K562 (cell line): ENCODE results near the gene PLEKHM3. TPM values are rescaled to one million over a fixed set of nuclear protein-coding genes. Genes with fewer than 3 reads are reported as not detected.

Experiments used
- ATAC-seq: fragments of 200-7000 bp; cut with Tn5 transposase; 3 replicates; pipeline ENCODE4 v1.9.1; 2020; ENCODE audit warnings: moderate library complexity
- BruUV-seq: library from RNA; stranded (reverse); fragments of 400-500 nt; replicated peaks from 2 replicates; lab custom pipeline; 2021; lab: Mats Ljungman, UMichigan
- CTCF ChIA-PET: fragments of 300-600 bp; formaldehyde crosslinking; extraction: SDS; loops from one replicate; lab custom pipeline; 2021; ENCODE audit warnings: low intra/inter-chr PET ratio; lab: Yijun Ruan, JAX
- POLR2A ChIA-PET: fragments of 300-600, 350-650 bp; sonication (Branson Sonifier 250); formaldehyde crosslinking; extraction: SDS; loops from one replicate; lab custom pipeline; 2021; ENCODE audit warnings: antibody characterized with exemption, inconsistent platforms; lab: Yijun Ruan, JAX
- DNase-seq, 4 experiments: peaks; one replicate each; pipeline versions ENCODE4 v3.0.0 to v3.0.0-alpha.2; 2011 to 2018; ENCODE audit warnings: low spot score in 3 of 4, mixed read lengths in 3 of 4; ENCODE audit errors: extremely low read depth in 1 of 4
- FAIRE-seq: peaks from 2 replicates; lab custom pipeline; 2011; peaks lifted over from hg19 to GRCh38; lab: Jason Lieb, UNC
- H2AFZ ChIP-seq: 2 replicates; pipeline ENCODE4 v1.6.0; 2011; ENCODE audit warnings: low read depth, low read length, control low read depth, inconsistent platforms
- H3K27ac ChIP-seq: fragments of 200-600 bp; 3 replicates; pipeline ENCODE4 v1.8.0; 2011; ENCODE audit warnings: low read depth, mild to moderate bottlenecking, control low read depth, inconsistent platforms, low read length, moderate library complexity, mixed read lengths; ENCODE audit errors: extremely low read depth
- H3K27me3 ChIP-seq, 2 experiments: fragments of 300-600 bp in 1 of 2; 2 replicates in 1 of 2; 3 replicates in 1 of 2; pipeline versions ENCODE4 v1.6.0 to v1.8.0; 2011; ENCODE audit warnings: inconsistent platforms in 2 of 2, low read length in 2 of 2, mild to moderate bottlenecking in 1 of 2, mixed read lengths in 1 of 2, moderate library complexity in 1 of 2; ENCODE audit not compliant: control insufficient read depth in 2 of 2, insufficient read depth in 2 of 2
- H3K36me3 ChIP-seq: fragments of 300-600 bp; 3 replicates; pipeline ENCODE4 v1.8.0; 2011; ENCODE audit warnings: mild to moderate bottlenecking, low read length, inconsistent platforms; ENCODE audit not compliant: control insufficient read depth, insufficient read depth
- H3K4me1 ChIP-seq, 2 experiments: fragments of 200-600 bp in 1 of 2; replicated peaks in 1 of 2; 2 replicates in 1 of 2; 3 replicates in 1 of 2; pipeline versions ENCODE4 v1.5.1 to v1.8.0; 2011; ENCODE audit warnings: inconsistent platforms in 2 of 2, low read length in 2 of 2, mild to moderate bottlenecking in 1 of 2, mixed read lengths in 1 of 2, moderate library complexity in 1 of 2; ENCODE audit not compliant: control insufficient read depth in 2 of 2, insufficient read depth in 2 of 2
- H3K4me2 ChIP-seq: 2 replicates; pipeline ENCODE4 v1.6.1; 2011; ENCODE audit warnings: low read length, control low read depth, inconsistent platforms, mixed read lengths; ENCODE audit not compliant: insufficient read depth
- H3K4me3 ChIP-seq: fragments of 200-600 bp; sonication (generic), shearing (Covaris generic); 2 replicates; pipeline ENCODE4 v1.5.1; 2016; ENCODE audit warnings: control low read depth, inconsistent platforms
- H3K79me2 ChIP-seq: fragments of 200-600 bp; 3 replicates; pipeline ENCODE4 v1.8.0; 2011; ENCODE audit warnings: low read length, inconsistent platforms; ENCODE audit not compliant: control insufficient read depth, insufficient read depth
- H3K9ac ChIP-seq, 2 experiments: 2 replicates each; pipeline versions ENCODE4 v1.6.0 to v1.6.1; 2011; ENCODE audit warnings: low read depth in 2 of 2, low read length in 2 of 2, control low read depth in 1 of 2, inconsistent platforms in 1 of 2, mild to moderate bottlenecking in 1 of 2, mixed read lengths in 1 of 2; ENCODE audit not compliant: insufficient read depth in 1 of 2
- H3K9me1 ChIP-seq: one replicate; pipeline ENCODE4 v1.6.0; 2011; ENCODE audit warnings: inconsistent platforms, mild to moderate bottlenecking, low read length, moderate library complexity; ENCODE audit not compliant: control insufficient read depth, insufficient read depth
- H3K9me3 ChIP-seq: replicated peaks from 2 replicates; pipeline ENCODE4 v1.5.1; 2011; ENCODE audit warnings: low read depth, low read length, inconsistent platforms; ENCODE audit not compliant: control insufficient read depth, insufficient read depth
- H4K20me1 ChIP-seq: replicated peaks from 2 replicates; pipeline ENCODE4 v1.6.1; 2011; ENCODE audit warnings: low read length, inconsistent platforms, mixed read lengths; ENCODE audit not compliant: control insufficient read depth, insufficient read depth
- ARID2 ChIP-seq: fragments of 450-650 bp; IDR thresholded peaks from 2 replicates; pipeline ENCODE4 v1.6.1; 2017; ENCODE audit warnings: antibody characterized with exemption, mild to moderate bottlenecking
- MYNN ChIP-seq, 2 experiments: sonication (generic); formaldehyde crosslinking in 1 of 2; IDR thresholded peaks; 2 replicates each; pipeline versions ENCODE4 v1.5.0 to v1.6.1; 2016 to 2020; ENCODE audit warnings: antibody characterized with exemption in 1 of 2, missing genetic modification reagents in 1 of 2
- RBM25 ChIP-seq: fragments of 200-400 bp; formaldehyde crosslinking; IDR thresholded peaks from 2 replicates; pipeline ENCODE4 v1.6.1; 2018; ENCODE audit warnings: low read length, low read depth, moderate library complexity; ENCODE audit not compliant: severe bottlenecking
- SMARCA5 ChIP-seq: fragments of 450-650 bp; IDR thresholded peaks from 2 replicates; pipeline ENCODE4 v1.6.1; 2016
- ZNF217 ChIP-seq: sonication (generic); formaldehyde crosslinking; IDR thresholded peaks from 2 replicates; pipeline ENCODE4 v1.8.0; 2022; ENCODE audit warnings: mild to moderate bottlenecking, missing genetic modification reagents
- ZNF445 ChIP-seq: fragments of 250-450 bp; sonication (Bioruptor Pico); IDR thresholded peaks from 2 replicates; pipeline ENCODE4 v1.4.0; 2020; ENCODE audit warnings: low read depth, mild to moderate bottlenecking, moderate library complexity
- WGBS: fragments of 100-300 bp; shearing (Covaris generic); methylation state at CpG from one replicate; pipeline ENCODE4 v1.1.6; 2016; ENCODE audit warnings: low coverage, mixed read lengths; ENCODE audit not compliant: insufficient coverage; ENCODE audit errors: missing lambda C conversion rate; 5-methylcytosine and 5-hydroxymethylcytosine counted together
- in situ Hi-C: fragments of 300-500 bp; cut with MboI; formaldehyde crosslinking; loops from 4 replicates; pipeline ENCODE4 v1.15.0; 2018; ENCODE audit warnings: inconsistent platforms, mixed read lengths
- intact Hi-C: fragments of 100-400 bp; cut with micrococcal nuclease; formaldehyde crosslinking; loops from 2 replicates; pipeline ENCODE4 v1.14.2; 2022
- polyA plus RNA-seq, 8 experiments: library from polyadenylated mRNA; depleted of rRNA in 4 of 8; stranded (reverse) in 5 of 8; unstranded in 3 of 8; fragments of >200 nt; fragmentation: Nextera tagmentation in 2 of 8; fragmentation: Illumina TruSeq in 1 of 8; extraction: Ambion mirVana in 2 of 8; extraction: Trizol in 1 of 8; gene quantifications; 2 replicates each; pipeline versions ENCODE4 v1.2.1 to v1.2.3, GENCODE V29; 2011 to 2014; ENCODE audit warnings: inconsistent platforms in 1 of 8, missing spikeins in 1 of 8
- total RNA-seq, 7 experiments: library from RNA; depleted of rRNA in 6 of 7; stranded (reverse); fragments of >200 nt in 6 of 7; fragmentation: Illumina TruSeq in 2 of 7; extraction: Trizol in 2 of 7; gene quantifications; 2 replicates each; pipeline versions ENCODE4 v1.2.1 to v1.2.3, GENCODE V29; 2011 to 2021; ENCODE audit warnings: low replicate concordance in 1 of 7
- TF ChIP-seq, protein P1 (sequence below), 2 experiments: fragments of 450-650 bp; IDR thresholded peaks; 2 replicates each; pipeline ENCODE4 v1.6.1; 2018; ENCODE audit warnings: mild to moderate bottlenecking in 2 of 2, low read depth in 1 of 2; ENCODE audit not compliant: partially characterized antibody in 2 of 2

PLEKHM3 gene
- total and polyA plus RNA-seq, 9 of the 15 experiments (the other 6 are each of a cell fraction or from before 2014, with no cell fraction given) = 0.24 to 1.6 (median 1.0) TPM

DNA sequence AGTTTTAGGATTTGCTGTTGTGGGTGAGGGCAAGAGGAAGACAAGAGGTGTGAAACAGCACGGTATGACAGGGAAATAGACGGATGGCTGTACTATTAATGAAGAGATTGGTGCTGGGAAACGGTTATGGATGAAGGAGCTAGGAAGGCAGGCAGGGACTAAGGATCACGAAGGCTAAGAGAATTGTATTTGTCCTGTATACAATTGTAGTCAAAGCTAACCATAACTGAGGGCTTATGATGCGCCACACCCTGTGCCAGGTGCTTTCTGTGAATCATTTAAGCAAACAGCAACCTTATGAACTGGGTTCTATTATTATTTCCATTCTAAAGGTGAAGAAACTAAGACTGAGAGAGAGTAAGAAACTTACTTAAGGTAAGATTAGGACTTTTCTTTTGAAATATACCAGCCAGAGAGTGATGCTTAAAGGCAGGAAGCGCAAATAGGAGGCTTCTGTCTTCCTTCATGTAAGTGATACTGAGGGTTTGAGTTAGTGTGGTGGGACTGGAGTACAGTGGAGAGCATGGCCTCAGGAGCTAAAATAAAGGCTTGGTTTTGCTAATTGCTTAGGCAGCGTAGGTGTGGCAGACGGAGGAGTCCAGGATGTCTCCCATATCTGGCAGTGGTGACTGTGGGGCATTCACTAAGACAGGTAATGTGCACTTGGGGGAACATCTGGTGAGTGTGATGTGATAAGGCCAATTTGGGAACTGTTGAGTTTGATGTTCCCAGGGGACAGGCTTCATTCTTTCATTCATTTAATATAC lies 85.8 kb downstream of the PLEKHM3 start:
- ChIA-PET CTCF (no interaction called here), POLR2A (interaction anchor here (0.8 to 1.5 kb wide), 3 partner anchors 8 to 20 kb away, joined by 3 read pairs; no protein-coding TSS in a partner anchor)

More for the DNA sequence above, 85.8 kb downstream of the PLEKHM3 start:
- no peaks in the 10 kb centered on the region for H3K4me1 ChIP-seq
- 27% methylated on average over 7 of the region's 8 CpGs for WGBS
- DNase-seq (no peak), FAIRE-seq (no peak), ATAC-seq (no peak)
- H3K79me2 ChIP-seq = no peaks in the 10 kb centered on the region
- H2AFZ ChIP-seq = no peak overlapping the region
- no TSS peak for BruUV-seq
- intact Hi-C loops = no loop called here
- H3K9me3 ChIP-seq = no peaks in the 10 kb centered on the region
- H4K20me1 ChIP-seq = no peaks in the 10 kb centered on the region
- no peak overlapping the region for H3K27ac ChIP-seq
- no peaks in the 10 kb centered on the region for H3K36me3 ChIP-seq
- H3K9me1 ChIP-seq = no peaks in the 10 kb centered on the region
- H3K4me2 ChIP-seq = no peak overlapping the region
- TF ChIP-seq ARID2 = no peak
- TF ChIP-seq, protein P1, sequence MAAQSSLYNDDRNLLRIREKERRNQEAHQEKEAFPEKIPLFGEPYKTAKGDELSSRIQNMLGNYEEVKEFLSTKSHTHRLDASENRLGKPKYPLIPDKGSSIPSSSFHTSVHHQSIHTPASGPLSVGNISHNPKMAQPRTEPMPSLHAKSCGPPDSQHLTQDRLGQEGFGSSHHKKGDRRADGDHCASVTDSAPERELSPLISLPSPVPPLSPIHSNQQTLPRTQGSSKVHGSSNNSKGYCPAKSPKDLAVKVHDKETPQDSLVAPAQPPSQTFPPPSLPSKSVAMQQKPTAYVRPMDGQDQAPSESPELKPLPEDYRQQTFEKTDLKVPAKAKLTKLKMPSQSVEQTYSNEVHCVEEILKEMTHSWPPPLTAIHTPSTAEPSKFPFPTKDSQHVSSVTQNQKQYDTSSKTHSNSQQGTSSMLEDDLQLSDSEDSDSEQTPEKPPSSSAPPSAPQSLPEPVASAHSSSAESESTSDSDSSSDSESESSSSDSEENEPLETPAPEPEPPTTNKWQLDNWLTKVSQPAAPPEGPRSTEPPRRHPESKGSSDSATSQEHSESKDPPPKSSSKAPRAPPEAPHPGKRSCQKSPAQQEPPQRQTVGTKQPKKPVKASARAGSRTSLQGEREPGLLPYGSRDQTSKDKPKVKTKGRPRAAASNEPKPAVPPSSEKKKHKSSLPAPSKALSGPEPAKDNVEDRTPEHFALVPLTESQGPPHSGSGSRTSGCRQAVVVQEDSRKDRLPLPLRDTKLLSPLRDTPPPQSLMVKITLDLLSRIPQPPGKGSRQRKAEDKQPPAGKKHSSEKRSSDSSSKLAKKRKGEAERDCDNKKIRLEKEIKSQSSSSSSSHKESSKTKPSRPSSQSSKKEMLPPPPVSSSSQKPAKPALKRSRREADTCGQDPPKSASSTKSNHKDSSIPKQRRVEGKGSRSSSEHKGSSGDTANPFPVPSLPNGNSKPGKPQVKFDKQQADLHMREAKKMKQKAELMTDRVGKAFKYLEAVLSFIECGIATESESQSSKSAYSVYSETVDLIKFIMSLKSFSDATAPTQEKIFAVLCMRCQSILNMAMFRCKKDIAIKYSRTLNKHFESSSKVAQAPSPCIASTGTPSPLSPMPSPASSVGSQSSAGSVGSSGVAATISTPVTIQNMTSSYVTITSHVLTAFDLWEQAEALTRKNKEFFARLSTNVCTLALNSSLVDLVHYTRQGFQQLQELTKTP (IDR thresholded peaks at IDR 0.05; ENCODE audit: low read depth in 1 of 2, partially characterized antibody in 2 of 2) = no peak
- TF ChIP-seq SMARCA5 = no peak
- TF ChIP-seq MYNN (IDR thresholded peaks at IDR 0.05) = 0 out of 2 replicates have a peak, but pooled peaks have one; percentile 16
- TF ChIP-seq MYNN (CRISPR knock-in tag; IDR thresholded peaks at IDR 0.05) = no peak
- no peak for TF ChIP-seq ZNF217
- no peak for TF ChIP-seq ZNF445 (CRISPR knock-in tag)
- TF ChIP-seq RBM25 = no peak
- in situ Hi-C loops = no loop called here
- no peak overlapping the region for H3K4me3 ChIP-seq
- H3K27me3 ChIP-seq = no peaks in the 10 kb centered on the region
- no peak overlapping the region for H3K9ac ChIP-seq
